Thymus (tissue), 11 donors: ENCODE data around the gene EFCAB3. TPM values are rescaled to one million over a fixed set of nuclear protein-coding genes. Genes with fewer than 3 reads are reported as not detected.
A peak's percentile ranks its signal among the peaks of the same experiment; 100 is the strongest.
"Not testable (repeated sequence)": the region's sequence is repeated elsewhere in the genome, so short reads cannot be mapped to it uniquely, and the experiment has no call there.

Source experiments
- DNase-seq, 9 donors: peaks; one replicate each; pipeline ENCODE4 v3.0.0-alpha.2; 2013; ENCODE audit warnings: low spot score in 9 of 9, low read depth in 6 of 9, missing footprints in 1 of 9
- H3K27ac ChIP-seq, 2 donors: one replicate each; pipeline ENCODE4 v1.5.1; 2013; ENCODE audit warnings: control low read depth in 1 of 2, low read depth in 1 of 2, low read length in 1 of 2, mild to moderate bottlenecking in 1 of 2, moderate library complexity in 1 of 2
- H3K27me3 ChIP-seq, 2 donors: one replicate each; pipeline ENCODE4 v1.5.1; 2013; ENCODE audit warnings: low read length in 1 of 2; ENCODE audit not compliant: control insufficient read depth in 2 of 2, insufficient read depth in 1 of 2
- H3K36me3 ChIP-seq, 2 donors: one replicate each; pipeline ENCODE4 v1.5.1; 2013; ENCODE audit warnings: low read length in 1 of 2, mild to moderate bottlenecking in 1 of 2, moderate library complexity in 1 of 2; ENCODE audit not compliant: control insufficient read depth in 2 of 2, insufficient read depth in 2 of 2
- H3K4me1 ChIP-seq, 2 donors: one replicate each; pipeline ENCODE4 v1.5.1; 2013; ENCODE audit warnings: low read length in 2 of 2; ENCODE audit not compliant: control insufficient read depth in 2 of 2, insufficient read depth in 2 of 2
- H3K4me3 ChIP-seq, 2 donors: one replicate each; pipeline ENCODE4 v1.5.1; 2013; ENCODE audit warnings: low read length in 2 of 2, control low read depth in 1 of 2, mild to moderate bottlenecking in 1 of 2
- H3K9me3 ChIP-seq, 2 donors: one replicate each; pipeline ENCODE4 v1.5.1; 2013; ENCODE audit warnings: low read length in 1 of 2, mild to moderate bottlenecking in 1 of 2; ENCODE audit not compliant: control insufficient read depth in 2 of 2, insufficient read depth in 1 of 2
- WGBS: extraction: QIAGEN DNeasy Blood & Tissue Kit; methylation state at CpG from one replicate; pipeline ENCODE4 v1.1.7; 2013; 5-methylcytosine and 5-hydroxymethylcytosine counted together
- polyA plus RNA-seq: library from polyadenylated mRNA; stranded (reverse); fragments of 200-250 nt; gene quantifications from one replicate; pipeline ENCODE4 v1.2.3, GENCODE V29; 2013
- total RNA-seq: library from RNA; stranded (reverse); fragments of 120-200 nt; gene quantifications from one replicate; pipeline ENCODE4 v1.2.4, GENCODE V29; 2013
- donor health status: healthy.

EFCAB3 gene
- total and polyA plus RNA-seq, 2 donors: not detected

DNA sequence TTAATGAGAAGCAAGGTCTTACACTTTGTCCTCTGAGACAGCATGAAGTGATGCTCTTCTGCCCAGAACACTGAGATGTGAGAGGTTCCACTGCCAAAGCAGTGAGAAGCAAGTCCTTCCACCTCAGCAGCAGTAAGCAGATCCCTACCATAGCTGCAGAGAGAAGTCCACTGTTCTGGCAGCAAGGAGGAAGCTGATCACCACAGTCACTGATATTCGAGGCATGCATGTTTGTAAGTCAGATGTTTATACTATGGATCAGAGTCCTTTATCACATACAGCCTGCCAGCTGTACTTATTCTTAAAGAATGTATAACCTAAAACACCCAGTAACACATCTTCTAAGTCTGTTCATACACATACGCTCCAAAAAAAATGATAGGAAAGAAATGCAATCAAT, 25.1 kb downstream of the EFCAB3 start:
- no peak for DNase-seq
- Histone ChIP-seq H3K36me3 (no peaks in the 10 kb centered on the region), H3K27me3 (peaks cover 0 to 2% of the 10 kb centered on the region in 2 donors), H3K4me1 (no peaks in the 10 kb centered on the region), H3K9me3 (no peaks in the 10 kb centered on the region), H3K4me3 (no peak overlapping the region), H3K27ac (no peak overlapping the region)
- 61% methylated on average over 2 of the region's 2 CpGs for WGBS

DNA sequence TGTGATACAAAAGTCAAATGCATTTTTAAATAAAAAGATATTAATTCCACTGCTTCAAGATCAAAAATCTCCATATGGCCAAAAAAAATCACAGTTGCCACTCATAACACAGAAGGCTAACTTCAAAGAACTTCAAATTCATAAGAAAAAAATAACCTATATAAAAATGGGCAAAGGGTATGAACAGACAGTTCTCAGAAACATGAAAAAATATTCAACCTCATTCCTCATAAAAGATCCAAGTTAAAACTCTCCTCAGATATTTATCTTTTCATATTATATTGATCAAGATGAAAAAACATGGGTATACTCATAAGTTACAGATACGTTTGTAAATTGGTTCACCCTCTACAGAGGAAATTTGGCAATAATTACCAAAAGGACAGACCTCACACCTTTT, 32.7 kb downstream of the EFCAB3 start:
- not testable (repeated sequence) for H3K36me3 ChIP-seq, H3K4me3 ChIP-seq, H3K27me3 ChIP-seq, H3K4me1 ChIP-seq, H3K9me3 ChIP-seq, H3K27ac ChIP-seq, DNase-seq
- 99% methylated on average over 1 of the region's 1 CpG for WGBS

DNA sequence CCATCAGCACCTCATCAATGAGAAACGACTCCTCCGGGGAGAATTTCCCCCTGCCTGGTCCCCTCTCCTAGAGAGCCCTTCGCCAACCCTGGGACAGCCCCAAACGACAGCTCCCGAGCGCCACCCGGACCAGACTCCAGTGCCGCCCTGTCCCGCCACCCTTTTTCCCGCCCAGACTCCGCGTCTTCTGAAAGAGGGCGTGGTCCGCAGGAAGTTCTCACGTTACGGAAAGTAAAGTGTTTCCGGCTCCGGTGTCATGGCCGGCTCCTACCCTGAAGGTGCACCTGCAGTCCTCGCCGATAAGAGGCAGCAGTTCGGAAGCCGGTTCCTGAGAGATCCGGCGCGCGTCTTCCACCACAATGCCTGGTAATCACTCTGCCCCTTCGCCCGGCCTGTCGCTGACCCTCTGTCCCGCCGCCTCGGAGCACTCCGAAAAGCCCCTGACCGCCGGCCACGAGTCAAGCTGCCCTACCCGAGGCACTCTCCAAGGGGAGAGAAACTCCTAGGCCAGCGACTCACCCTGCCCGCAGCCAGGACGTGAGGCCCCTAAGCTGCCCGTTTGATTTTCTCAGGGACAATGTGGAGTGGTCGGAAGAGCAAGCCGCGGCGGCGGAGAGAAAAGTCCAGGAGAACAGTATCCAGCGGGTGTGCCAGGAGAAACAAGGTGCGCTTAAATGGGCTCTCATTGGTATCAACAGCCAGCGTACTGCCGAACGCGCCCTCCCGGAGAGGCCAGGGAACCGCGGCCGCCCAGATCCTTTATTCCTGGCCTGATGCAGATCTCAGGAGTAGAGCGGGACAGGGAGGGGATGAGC, 43.5 kb downstream of the EFCAB3 start, which contains the start of gene METTL2A:
TSS of gene METTL2A (plus strand) at position 251 of the 815 bp plus-strand sequence. CDS start at position 257, 6 bp downstream.
- under 1% methylated on average over 58 of the region's 58 CpGs for WGBS
- not testable (repeated sequence) for H3K27me3 ChIP-seq, H3K36me3 ChIP-seq, H3K9me3 ChIP-seq, H3K4me1 ChIP-seq
- Histone ChIP-seq H3K4me3 (peak within 1 kb of the TSS; percentile 70 to 77), H3K27ac (peak within 1 kb of the TSS; percentile 58 to 74)
- DNase-seq: peak; percentile 67 to 91 (median 72)

DNA sequence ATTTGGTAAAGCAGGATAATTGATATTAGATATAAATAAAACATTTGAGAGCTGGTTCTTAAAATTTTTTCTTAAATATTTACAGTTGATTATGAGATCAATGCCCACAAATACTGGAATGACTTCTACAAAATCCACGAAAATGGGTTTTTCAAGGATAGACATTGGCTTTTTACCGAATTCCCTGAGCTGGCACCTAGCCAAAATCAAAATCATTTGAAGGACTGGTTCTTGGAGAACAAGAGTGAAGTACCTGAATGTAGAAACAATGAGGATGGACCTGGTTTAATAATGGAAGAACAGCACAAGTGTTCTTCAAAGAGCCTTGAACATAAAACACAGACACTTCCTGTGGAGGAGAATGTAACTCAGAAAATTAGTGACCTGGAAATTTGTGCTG, 45.9 kb downstream of the EFCAB3 start:
- H3K4me1 ChIP-seq, H3K9me3 ChIP-seq, H3K27ac ChIP-seq, H3K27me3 ChIP-seq, H3K36me3 ChIP-seq, H3K4me3 ChIP-seq, DNase-seq: not testable (repeated sequence)
- WGBS: 100% methylated on average over 1 of the region's 2 CpGs

DNA sequence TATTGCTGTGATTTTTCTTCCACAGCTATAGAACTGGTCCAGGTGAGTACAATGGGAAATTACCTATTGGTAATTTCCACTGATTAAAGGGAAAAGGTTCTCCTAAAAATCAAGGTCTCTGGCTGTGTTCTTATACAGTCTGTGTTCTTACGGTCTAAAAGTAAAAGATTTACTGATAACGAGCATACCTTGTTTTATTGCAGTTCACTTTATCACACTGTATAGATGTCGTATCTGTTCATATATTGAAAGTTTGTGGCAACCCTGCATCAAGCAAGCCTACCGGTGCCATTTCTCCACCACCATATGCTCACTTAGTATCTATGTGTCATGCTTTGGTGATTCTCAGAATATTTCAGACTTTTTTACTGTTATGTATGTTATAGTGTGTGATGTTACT, 54.9 kb downstream of the EFCAB3 start:
- not testable (repeated sequence) for H3K4me3 ChIP-seq, H3K36me3 ChIP-seq, H3K27ac ChIP-seq, H3K9me3 ChIP-seq, H3K27me3 ChIP-seq, DNase-seq, H3K4me1 ChIP-seq
- WGBS: 97% methylated on average over 4 of the region's 4 CpGs

DNA sequence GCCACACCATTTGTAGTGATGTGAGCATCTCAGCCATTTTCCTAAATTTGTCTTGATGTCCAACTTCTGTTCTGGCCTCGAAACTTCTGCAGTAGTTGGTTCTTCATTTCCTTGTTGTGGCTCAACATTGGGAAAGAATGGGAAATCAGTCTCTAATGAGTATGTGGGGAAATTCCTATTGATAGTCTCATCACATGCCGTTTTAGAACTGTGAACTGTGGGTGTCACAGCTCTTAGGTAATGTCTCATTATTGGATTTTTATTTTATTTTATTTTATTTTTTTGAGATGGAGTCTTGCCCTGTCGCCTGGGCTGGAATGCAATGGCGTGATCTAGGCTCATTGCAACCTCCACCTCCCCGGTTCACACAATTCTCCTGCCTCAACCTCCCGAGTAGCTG, 60.8 kb downstream of the EFCAB3 start:
- 98% methylated on average over 6 of the region's 6 CpGs for WGBS
- H3K4me3 ChIP-seq, H3K4me1 ChIP-seq, H3K9me3 ChIP-seq, DNase-seq, H3K27me3 ChIP-seq, H3K27ac ChIP-seq: not testable (repeated sequence)
- H3K36me3 ChIP-seq: peaks cover 21% of the 10 kb centered on the region in 2 donors

DNA sequence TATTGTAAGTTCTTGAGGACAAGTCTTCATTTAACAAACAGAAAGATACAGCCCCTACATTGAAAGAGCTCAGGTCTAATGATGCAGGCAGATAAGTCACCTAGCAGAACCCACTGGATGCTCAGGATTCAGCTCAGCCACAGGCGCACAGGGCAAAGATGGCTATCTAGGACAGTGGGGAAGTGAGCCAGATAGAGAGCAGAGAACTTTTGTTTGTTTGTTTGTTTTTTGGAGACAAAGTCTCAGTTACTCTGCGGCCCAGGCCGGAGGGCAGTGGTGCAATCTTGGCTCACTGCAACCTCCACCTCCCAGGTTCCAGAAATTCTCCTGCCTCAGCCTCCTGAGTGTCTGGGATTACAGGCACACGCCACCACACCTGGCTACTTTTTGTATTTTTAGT, 63.7 kb downstream of the EFCAB3 start:
- Histone ChIP-seq H3K27ac (no peak overlapping the region), H3K9me3 (no peaks in the 10 kb centered on the region), H3K4me1 (no peaks in the 10 kb centered on the region), H3K36me3 (peaks cover 29 to 41% of the 10 kb centered on the region in 2 donors), H3K4me3 (no peak overlapping the region), H3K27me3 (no peaks in the 10 kb centered on the region)
- DNase-seq: no peak
- WGBS: 98% methylated on average over 4 of the region's 4 CpGs

DNA sequence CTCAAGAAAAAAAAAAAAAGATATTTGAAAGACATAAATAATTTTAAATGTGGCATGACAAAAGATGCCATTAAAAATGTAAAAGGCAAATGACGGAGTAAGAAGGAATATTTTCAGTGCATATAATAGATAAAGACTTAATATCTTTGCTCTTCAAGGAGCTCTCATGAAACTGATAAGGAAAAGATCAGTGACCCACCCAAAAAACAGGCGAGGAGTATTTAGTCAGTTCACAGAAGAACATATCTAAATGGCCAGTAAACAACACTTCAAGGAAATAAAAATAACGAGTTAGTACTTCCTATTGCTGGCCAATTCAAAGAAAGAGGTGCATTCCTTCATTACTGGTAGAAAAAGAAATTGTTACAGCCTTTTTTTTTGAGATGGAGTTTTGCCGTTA, 65.4 kb downstream of the EFCAB3 start:
- not testable (repeated sequence) for H3K4me3 ChIP-seq, DNase-seq, H3K9me3 ChIP-seq, H3K27me3 ChIP-seq, H3K4me1 ChIP-seq, H3K27ac ChIP-seq
- peaks cover 26 to 38% of the 10 kb centered on the region in 2 donors for H3K36me3 ChIP-seq
- WGBS: 98% methylated on average over 4 of the region's 4 CpGs

DNA sequence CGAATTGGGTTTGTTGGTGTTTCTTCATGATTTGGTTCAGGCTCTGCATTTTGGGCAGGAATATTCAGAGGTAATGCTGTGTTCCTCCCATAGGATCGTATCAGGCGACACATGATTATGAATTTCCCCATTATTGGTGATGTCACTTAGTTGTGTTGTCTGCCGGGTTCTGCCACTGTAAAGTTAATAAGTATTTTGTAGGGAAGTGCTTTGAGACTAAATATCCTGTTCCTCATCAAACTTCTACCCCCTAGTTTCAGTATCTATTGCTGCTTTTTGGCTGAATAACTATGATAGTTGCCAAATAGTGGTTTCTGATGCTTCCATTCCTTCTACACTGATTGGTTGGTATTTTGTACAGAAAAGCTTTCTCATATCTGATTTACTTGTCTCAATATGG, 71.8 kb downstream of the EFCAB3 start:
- H3K36me3 ChIP-seq: peaks cover 8 to 14% of the 10 kb centered on the region in 2 donors
- not testable (repeated sequence) for H3K9me3 ChIP-seq, H3K4me1 ChIP-seq, DNase-seq, H3K27ac ChIP-seq, H3K27me3 ChIP-seq, H3K4me3 ChIP-seq
- 97% methylated on average over 4 of the region's 4 CpGs for whole genome bisulfite sequencing
